HG03066 (cell line): ENCODE data around the gene ALG11.
A peak's percentile ranks its signal among the peaks of the same experiment; 100 is the strongest.
"Not testable (repeated sequence)": the region's sequence is repeated elsewhere in the genome, so short reads cannot be mapped to it uniquely, and the experiment has no call there.

ENCODE experiments used
- ATAC-seq: cut with Tn5 transposase; IDR thresholded peaks from one replicate; pipeline ENCODE4 v1.9.1; 2021; ENCODE audit warnings: low read depth; ENCODE audit not compliant: unreplicated experiment

Gene ALG11, protein sequence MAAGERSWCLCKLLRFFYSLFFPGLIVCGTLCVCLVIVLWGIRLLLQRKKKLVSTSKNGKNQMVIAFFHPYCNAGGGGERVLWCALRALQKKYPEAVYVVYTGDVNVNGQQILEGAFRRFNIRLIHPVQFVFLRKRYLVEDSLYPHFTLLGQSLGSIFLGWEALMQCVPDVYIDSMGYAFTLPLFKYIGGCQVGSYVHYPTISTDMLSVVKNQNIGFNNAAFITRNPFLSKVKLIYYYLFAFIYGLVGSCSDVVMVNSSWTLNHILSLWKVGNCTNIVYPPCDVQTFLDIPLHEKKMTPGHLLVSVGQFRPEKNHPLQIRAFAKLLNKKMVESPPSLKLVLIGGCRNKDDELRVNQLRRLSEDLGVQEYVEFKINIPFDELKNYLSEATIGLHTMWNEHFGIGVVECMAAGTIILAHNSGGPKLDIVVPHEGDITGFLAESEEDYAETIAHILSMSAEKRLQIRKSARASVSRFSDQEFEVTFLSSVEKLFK

DNA sequence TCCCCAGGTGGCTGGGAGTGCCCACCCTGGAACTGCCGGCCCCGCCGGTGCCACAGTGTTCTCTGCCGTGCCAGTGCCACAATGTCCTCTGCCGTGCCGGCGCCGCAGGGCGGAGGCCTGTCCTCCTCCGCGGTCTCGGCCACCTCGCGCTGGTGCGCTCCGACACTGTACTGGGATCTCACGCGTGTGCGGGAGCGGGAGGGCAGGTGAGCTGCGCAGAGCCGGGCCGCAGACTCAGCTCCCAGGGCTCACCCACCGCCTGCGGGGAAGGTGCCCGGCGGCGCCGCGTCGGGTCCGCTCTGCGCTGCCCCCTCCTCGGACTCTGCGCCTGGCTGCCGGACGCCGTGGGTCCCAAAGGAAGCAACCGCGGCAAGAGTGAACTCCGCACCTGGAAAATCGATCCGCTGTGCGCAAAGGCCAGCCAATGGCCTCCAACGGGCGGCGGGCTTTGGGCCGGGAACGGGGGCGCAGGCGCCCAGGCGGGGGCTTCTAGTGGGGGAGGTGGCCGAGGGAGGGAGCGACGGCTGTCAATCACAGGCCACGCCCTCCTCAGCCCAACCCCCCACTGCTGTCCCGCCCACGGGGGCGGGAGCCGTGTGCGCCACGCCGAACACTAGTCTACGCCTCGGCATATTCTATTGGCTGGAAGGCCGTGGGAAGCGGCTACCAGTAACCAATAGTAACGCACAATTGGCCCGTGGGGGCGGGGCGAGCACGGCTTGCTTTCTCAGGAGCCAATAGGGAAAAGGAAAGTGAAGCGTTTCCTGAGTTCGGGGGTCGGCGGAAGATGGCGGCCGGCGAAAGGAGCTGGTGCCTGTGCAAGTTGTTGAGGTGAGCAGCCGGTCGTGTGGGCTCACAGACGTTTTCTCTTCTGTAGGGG is at the start of gene ALG11:
ALG11 (plus strand) TSS at position 767 of the 880 bp plus-strand sequence; CDS start at position 788, 21 bp downstream.
- peak; percentile 99 for ATAC-seq

DNA sequence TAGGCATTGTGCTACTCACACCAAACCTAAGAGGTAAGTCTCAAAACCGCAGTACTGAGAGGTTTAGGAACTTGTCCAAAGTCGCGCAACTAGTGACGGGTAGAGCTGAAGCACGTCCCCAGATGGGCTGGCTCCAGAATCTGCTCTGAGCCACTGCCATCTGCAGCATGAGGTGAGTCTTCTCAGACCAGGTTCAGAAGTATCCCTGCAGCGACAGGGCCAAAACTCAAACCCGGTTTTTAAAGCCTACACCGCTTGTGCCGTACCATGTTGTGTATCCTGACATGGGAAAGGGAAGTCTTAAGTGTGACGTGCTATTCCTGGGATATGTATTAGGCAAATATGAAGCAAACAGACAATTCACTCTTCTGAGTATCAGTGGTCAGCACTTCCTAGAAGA is 46.0 kb upstream of the ALG11 start:
- ATAC-seq, result no peak

DNA sequence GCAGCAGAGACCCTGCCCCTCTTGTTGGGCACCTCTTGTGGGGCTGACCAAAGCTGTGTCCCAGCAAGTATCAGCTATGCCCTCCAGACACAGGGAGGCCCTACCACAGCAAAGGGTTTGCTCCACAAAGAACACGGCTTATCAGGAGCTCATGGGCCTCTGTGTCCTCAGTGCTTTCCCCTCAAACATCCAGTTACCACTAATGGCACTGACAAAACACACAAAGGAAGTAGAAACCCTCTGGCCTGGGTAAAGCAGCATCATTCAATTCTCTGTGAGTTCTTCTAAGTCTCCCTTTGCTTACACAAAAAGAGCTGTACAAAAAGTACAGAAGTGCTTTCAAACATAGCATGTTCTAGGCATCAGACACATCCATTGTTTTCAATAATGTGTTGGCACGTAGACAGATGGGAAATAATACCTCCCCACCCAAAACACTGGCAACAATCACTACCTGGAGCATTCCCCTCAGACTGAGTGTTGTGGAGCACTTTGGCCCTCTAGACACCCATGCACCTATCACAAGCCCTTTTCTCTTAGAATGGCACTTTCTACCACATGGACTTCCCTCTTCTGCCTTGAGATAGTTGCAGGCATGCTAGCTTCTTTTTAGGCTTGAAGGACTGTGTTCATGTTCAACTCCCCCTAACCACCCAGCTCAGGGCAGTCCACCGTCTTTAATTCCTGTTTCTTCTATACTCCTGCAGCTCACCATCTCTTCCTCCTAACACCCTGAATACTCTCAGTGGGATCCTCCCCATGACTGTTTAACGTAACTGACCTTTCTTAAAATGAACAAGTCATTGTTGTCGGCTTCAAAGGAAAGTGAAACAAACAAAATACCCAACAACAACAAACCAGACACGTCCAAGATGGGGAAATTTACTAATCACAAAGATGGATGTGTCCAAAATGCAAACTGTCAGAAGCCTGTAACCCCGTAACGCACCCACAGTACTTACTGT is 44.4 kb upstream of the ALG11 start:
- no peak for ATAC-seq

DNA sequence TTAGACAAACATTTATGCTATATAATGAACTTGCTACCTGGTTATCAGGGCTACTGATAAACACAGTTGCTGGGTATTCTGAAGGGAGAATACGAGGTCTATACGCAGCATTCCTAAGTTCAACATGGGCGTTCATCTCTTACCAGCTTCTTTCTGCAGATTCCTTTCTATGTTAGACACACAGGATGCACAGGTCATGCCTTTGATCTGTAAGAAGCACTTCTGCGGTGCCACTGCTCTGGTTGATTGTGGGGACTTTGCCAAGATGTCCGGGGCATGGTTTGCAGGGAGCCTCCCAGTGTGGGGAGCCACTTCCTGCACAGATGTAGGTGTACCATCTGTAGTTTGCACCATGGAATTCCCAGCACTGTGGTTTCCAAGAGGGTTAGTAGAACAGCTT is 41.8 kb upstream of the ALG11 start:
- ATAC-seq, result no peak

DNA sequence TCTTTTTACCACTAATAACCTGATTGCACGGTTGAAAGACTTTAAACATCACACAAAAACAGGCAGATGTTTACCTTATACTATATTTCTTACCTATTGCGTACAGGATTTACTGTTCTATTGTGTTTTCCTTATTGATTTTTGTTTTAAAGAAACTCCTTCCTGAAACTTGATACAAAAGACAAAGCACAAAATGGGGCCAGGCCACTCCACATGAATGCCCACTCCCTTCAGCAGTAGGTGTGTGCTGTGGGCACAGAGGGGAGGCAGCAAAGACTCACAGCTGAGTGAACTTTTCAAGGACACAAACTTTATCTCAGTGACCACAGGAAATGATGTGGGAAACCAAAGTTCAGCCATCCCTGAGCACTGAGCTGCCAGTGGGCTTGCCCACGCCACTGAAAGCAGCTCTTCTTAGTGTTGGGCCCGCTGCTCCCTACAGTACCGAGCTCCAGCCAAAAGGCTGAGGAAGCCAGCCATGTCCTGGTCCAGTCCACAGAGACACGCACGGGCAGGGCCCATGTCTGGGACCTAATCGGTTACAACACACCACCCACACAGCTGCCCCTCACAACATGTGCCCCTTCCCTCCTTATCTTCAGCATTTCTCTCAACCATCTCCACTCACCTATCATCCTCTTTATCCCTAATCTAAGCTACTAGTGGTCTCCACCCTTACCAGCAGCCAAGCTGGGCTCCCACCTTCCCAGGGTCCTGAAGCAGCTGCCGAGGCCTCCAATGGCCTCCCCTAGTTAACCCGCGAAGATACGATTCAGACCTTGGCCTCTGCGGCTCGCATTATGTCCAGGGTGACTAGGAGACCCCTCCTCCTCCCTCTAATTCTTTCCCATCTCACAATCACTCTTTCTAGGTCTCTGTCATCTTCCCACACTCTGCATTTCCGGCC is 40.4 kb upstream of the ALG11 start:
- ATAC-seq, result no peak

DNA sequence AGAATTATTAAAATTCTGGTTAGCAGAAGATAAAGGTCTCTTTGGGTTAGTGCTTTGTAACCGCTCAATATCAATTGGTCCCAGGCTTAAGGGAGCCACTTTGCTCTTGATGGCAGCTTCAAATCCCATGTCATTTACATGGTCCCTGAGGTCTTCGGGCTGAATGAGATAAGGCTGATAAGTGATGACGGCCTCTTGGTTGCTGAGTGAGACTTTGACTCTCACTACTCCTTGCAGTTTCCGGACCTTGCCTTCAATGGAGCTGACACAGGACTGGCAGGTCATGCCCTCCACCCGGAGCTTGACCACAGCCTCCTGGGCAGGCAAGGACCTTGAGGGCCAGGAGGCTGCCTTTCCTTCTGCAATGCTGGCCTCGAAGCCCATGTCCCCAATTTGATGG is 37.7 kb upstream of the ALG11 start:
- no peak for ATAC-seq

DNA sequence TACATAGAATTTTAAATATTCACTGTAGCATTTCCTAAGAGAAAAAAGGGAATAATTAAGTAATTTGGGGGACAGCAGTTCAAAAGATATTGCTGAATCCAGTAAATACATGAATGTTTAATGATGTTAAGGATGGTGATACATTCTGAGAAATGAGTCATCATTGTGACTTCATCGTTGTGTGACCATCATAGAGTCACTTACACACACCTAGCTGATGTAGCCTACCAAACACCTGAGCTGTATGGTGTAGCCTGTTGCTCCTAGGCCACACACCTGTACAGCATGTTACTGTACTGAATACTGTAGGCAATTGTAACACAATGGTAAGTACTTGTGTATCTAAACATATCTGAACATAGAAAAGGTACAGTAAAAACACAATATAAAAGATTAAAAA is 35.8 kb upstream of the ALG11 start:
- no peak for ATAC-seq

DNA sequence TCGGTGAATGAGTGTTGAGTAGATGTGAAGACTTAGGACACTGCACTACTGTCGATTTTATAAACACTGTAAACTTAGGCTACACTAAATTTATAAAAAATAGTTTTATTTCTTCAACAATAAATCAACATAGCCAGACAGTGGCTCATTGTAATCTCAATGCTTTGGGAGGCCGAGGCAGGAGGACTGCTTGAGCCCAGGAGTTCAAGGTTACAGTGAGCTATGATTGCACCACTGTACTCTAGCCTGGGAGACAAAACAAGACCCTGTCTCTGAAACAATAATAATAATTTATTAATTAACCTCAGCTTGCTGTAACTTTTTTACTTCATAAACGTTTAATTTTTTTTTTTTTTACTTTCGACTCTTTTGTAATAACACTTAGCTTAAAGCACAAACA is 35.3 kb upstream of the ALG11 start:
- no peak for ATAC-seq

DNA sequence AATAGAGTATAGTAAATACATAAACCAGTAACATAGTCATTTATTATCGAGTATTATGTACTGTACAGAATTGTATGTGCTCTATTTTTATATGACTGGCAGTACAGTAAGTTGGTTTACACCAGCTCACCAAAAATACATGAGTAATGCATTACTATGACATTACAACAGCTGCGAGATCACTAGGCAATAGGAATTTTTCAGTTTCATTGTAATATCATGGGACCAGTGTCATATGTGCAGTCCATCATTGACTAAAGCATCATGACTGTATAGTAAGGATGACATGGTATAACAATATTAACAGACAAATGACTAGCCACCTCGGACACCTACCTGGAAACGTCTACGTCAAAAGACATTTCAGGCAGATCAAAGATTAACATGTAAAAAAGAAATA is 34.6 kb upstream of the ALG11 start:
- ATAC-seq, result no peak

DNA sequence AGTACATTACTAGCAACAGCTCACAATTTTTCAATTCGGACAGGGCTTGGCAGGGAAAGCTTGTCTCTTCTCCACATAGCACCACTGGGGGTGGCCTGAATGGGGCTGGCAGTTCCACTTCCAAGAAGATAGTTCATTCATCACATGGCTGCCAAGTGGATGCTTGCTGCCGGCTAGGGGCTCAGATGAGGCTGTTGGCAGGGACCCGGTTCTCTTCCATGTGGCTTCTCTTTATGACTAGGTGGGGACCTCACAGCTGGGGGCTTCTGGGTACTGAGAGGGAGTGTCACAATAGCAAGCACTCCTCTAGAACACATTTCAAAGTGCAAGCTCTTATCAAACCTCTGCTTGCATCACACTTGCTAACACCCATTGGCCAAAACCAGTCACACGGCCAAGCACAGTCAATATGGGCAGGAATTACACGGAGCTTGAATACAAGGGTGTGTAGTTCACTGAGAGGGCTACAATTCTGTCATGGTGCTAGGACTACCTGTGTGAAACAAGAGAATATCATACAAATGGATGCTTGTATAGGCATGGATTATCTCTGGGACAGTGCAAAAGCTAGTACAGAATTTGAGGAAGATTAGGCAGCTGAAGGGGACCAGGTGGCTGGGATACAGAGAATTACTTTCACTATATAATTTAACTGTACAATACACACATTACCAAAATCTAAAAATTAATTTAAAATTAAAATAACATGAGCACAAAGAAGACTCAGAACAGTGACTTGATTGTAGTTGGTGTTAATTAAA is 33.2 kb upstream of the ALG11 start:
- no peak for ATAC-seq

DNA sequence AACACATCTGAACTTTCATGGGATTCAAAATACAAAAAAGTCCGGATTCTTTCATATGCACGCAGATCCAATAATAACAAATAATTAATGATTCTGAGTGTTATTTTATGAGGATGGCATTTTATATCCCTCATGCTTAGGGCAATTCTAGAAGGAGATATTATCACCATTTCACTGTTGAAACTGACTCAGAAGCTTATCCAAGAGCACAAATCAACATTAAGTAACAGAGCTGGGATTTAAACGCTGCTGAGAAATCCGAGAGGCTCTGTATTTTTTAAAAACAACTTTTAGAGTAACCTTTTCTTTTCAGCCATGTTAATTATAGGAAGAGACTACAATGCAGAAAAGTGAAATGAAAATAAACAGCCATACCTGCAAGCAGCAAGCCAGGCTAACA is 31.3 kb upstream of the ALG11 start:
- no peak for ATAC-seq

DNA sequence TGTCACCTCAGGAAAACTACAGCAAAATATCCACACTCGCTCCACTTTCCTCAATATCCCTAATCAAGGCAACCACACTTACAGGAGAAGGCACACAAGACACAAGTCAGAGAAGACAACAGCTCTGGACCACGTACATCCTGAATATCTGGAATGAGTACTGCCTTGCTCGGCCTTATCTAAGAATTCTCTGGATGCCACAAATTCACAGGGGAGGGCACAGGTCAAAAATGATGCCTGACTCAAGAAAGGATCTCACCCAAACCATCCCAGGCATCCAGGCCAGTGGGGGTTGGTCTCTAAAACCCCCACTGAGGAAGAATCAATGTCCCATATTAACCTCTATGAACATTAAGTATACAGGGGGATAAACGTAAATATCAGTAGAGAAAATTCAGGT is 30.8 kb upstream of the ALG11 start:
- ATAC-seq, result no peak

DNA sequence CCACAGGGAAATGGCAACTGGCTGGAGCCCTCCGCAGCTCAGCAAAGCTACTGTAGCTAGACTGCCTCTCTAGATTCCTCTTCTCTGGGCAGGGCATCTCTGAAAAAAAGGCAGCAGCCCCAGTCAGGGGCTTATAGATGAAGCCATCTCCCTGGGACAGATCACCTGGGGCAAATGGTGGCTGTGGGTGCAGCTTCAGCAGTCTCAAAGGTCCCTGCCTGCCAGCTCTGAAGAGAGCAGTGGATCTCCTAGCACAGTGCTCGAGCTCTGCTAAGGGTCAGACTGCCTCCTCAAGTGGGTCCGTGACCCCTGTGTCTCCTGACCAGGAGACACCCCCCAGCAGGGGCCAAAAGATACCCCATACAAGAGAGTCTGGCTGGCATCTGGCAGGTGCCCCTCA is 28.9 kb upstream of the ALG11 start:
- not testable (repeated sequence) for ATAC-seq

DNA sequence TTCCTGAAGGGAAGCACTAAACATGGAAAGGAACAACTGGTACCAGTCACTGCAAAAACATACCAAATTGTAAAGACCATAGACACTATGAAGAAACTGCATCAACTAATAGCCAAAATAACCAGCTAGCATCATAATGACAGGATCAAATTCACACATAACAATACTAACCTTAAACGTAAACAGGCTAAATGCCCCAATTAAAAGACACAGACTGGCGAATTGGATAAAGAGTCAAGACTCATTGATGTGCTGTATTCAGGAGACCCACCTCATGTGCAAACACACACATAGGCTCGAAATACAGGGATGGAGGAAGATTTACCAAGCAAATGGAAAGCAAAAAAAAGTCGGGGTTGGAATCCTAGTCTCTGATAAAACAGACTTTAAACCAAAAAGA is 27.3 kb upstream of the ALG11 start:
- ATAC-seq, result not testable (repeated sequence)

DNA sequence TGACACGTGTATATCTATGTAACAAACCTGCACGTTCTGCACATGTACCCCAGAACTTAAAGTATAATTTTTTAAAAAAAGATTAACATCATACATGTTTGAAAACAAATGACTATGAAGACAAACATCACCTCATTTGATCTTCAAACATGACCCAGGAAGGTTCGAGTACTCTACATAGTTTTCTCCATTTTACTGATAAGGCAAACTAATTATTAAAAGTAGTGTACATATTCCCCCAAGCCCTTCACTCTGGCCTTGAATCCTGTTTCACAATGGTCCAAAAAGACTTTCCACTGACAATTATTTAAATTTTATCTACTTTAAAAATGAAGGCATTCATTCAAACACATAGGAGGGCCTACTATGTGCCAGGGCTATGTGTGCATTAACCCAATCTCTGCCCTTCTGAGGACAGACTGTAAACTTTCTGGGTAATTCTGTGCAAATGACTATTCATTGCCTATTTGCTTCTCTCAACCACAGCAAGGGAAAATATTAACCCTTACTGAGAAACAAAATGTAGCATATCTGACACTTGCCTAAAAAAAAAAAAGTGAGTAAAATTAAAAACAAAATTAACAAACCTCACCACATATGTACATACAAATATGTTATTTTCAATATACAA is 23.1 kb upstream of the ALG11 start:
- no peak for ATAC-seq

DNA sequence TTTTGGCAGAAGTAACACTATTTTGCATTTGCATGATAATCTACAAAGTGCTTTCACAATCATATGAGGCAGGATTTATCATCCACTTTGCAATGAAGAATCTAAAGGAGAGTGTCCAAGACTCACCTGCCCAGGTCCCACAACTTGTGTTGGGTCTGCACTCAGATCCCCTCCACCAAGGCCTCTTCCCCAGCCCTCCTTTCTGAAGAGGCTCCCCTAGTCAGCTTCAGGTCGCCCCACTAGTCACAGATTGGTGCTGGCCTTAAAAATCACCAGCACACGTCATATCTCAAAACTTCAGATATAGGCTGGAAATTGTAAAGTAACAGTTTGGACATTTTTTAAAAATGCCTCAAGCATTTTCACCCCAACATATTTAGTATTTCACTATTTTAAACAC is 18.5 kb upstream of the ALG11 start:
- ATAC-seq, result no peak

DNA sequence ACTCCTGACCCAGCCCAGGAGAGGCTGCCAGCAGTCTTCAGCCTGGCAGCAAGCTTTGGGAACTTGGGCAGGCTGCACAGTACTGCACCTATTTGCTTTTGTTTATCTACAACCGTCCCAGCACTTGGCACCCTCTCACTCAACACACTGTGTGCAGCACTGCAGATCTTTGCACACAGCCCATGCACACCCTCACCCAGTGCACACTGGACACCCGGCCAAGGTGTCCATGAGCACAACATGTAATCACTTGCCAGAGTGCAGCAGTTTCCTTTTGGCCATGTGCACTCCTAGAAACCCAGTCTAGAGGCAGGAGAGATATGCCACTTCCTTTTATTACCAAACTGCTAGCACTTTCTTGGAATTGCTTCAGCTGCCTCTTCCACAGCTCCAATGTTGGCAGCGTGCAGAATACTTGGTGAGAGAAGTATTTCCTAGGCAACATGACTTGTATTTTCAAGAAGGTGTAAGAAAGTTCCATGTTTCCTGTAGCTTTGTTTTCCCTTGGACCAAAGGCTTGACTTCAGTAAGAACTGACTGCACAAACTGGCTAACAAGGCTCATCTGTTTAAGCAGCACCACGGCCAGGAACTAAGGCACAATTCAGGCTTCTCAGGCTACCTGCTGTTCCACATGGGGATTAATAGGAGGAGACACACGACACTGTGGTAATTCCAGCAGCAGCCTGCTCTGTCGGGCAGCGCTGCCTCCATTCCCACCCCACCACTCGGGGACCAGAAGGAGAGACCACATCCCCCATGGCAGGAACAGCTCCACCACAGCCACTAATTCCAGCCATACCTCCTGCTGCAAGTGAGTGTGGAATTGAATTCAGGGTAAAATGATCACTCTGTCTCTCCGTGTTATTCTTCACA is 16.3 kb upstream of the ALG11 start:
- no peak for ATAC-seq
